ENCODE data around the gene ASCC3. TPM values are rescaled to one million over a fixed set of nuclear protein-coding genes. Genes with fewer than 3 reads are reported as not detected.

The ASCC3 gene
- total RNA-seq, 5 donors from 2014 or later (not counting 1 experiment from before 2014, with no cell fraction given), result 39.2 to 49.6 (median 44.2) TPM

- no peak for ATAC-seq (replicated peaks in 1 of 4)
- Histone ChIP-seq H3K36me3 (ENCODE audit: control insufficient read depth in 2 of 2, extremely low read depth in 1 of 2, insufficient read depth in 1 of 2, low read length in 1 of 2) (no peaks in the 10 kb centered on the region), H3K27ac (ENCODE audit: low read length) (no peak overlapping the region), H3K27me3 (replicated peaks in 1 of 2; ENCODE audit: control insufficient read depth in 2 of 2, extremely low read depth in 1 of 2, insufficient read depth in 2 of 2, low read length in 1 of 2) (peaks cover 34 to 73% of the 10 kb centered on the region in 2 experiments), H3K9me3 (no peaks in the 10 kb centered on the region), H3K4me1 (ENCODE audit: control insufficient read depth in 1 of 2, extremely low read depth in 1 of 2, insufficient read depth in 2 of 2, low read length in 2 of 2) (peaks cover 0 to 51% of the 10 kb centered on the region in 2 experiments), H3K4me3 (ENCODE audit: control insufficient read depth in 1 of 2, extremely low read depth in 1 of 2, low read length in 1 of 2) (no peak overlapping the region)
- Mint-ChIP-seq H3K4me1 (peaks cover 31 to 41% (median 34%) of the 10 kb centered on the region in 3 donors), H3K27me3 (peaks cover 78 to 94% of the 10 kb centered on the region in 2 donors), H3K4me3 (peak overlapping the region in 1 of 3 donors; percentile 33), H3K27ac (no peak overlapping the region), H3K9me3 (peaks cover 2 to 18% (median 10%) of the 10 kb centered on the region in 3 donors), H3K36me3 (peaks cover 16% of the 10 kb centered on the region)
- no peak for DNase-seq
- CTCF ChIA-PET, result interaction anchor here in 1 of 2 donors (0.6 kb wide), 1 partner anchor 857 kb away, joined by 3 read pairs; no protein-coding TSS in a partner anchor
- POLR2A ChIA-PET, result no interaction called here
- 9% methylated on average over 5 of the region's 13 CpGs for WGBS (ENCODE audit: insufficient coverage)
Measured at GRCh38 chr6:100462706-100463629, 418.2 kb downstream of the ASCC3 start.

GRCh38 chr6:100461917-100462705, 419.0 kb downstream of the ASCC3 start:
- ATAC-seq (replicated peaks in 1 of 4) (no peak), DNase-seq (no peak)
- Mint-ChIP-seq H3K9me3 (peaks cover 0 to 16% (median 10%) of the 10 kb centered on the region in 3 donors), H3K36me3 (peaks cover 16% of the 10 kb centered on the region), H3K27me3 (peaks cover 74 to 94% of the 10 kb centered on the region in 2 donors), H3K4me3 (peak overlapping the region in 1 of 3 donors; percentile 42), H3K27ac (peak overlapping the region in 1 of 2 donors; percentile 46), H3K4me1 (peaks cover 27 to 34% (median 31%) of the 10 kb centered on the region in 3 donors)
- no CpG with 5 or more reads among the region's 3 CpGs for WGBS (ENCODE audit: insufficient coverage)
- Histone ChIP-seq H3K9me3 (no peaks in the 10 kb centered on the region), H3K27me3 (replicated peaks in 1 of 2; ENCODE audit: control insufficient read depth in 2 of 2, extremely low read depth in 1 of 2, insufficient read depth in 2 of 2, low read length in 1 of 2) (peaks cover 34 to 73% of the 10 kb centered on the region in 2 experiments), H3K4me1 (ENCODE audit: control insufficient read depth in 1 of 2, extremely low read depth in 1 of 2, insufficient read depth in 2 of 2, low read length in 2 of 2) (peaks cover 0 to 44% of the 10 kb centered on the region in 2 experiments), H3K27ac (ENCODE audit: low read length) (no peak overlapping the region), H3K4me3 (ENCODE audit: control insufficient read depth in 1 of 2, extremely low read depth in 1 of 2, low read length in 1 of 2) (no peak overlapping the region), H3K36me3 (ENCODE audit: control insufficient read depth in 2 of 2, extremely low read depth in 1 of 2, insufficient read depth in 1 of 2, low read length in 1 of 2) (no peaks in the 10 kb centered on the region)
- ChIA-PET POLR2A (no interaction called here), CTCF (no interaction called here)

GRCh38 chr6:100461278-100461916, 419.7 kb downstream of the ASCC3 start:
- H3K36me3 ChIP-seq (ENCODE audit: control insufficient read depth in 2 of 2, extremely low read depth in 1 of 2, insufficient read depth in 1 of 2, low read length in 1 of 2), result no peaks in the 10 kb centered on the region
- ChIA-PET CTCF (interaction anchor here in 1 of 2 donors (0.9 kb wide), 1 partner anchor 345 kb away, joined by 3 read pairs; no protein-coding TSS in a partner anchor), POLR2A (interaction anchor here in 1 of 2 donors (0.6 kb wide), 1 partner anchor 100 kb away, joined by 4 read pairs; no protein-coding TSS in a partner anchor)
- no peak overlapping the region for H3K4me3 ChIP-seq (ENCODE audit: control insufficient read depth in 1 of 2, extremely low read depth in 1 of 2, low read length in 1 of 2)
- WGBS (ENCODE audit: insufficient coverage), result 14% methylated on average over 14 of the region's 29 CpGs
- H3K27ac ChIP-seq (ENCODE audit: low read length), result no peak overlapping the region
- peaks cover 28 to 71% of the 10 kb centered on the region in 2 experiments for H3K27me3 ChIP-seq (replicated peaks in 1 of 2; ENCODE audit: control insufficient read depth in 2 of 2, extremely low read depth in 1 of 2, insufficient read depth in 2 of 2, low read length in 1 of 2)
- no peaks in the 10 kb centered on the region for H3K9me3 ChIP-seq
- peak overlapping the region in 1 of 3 donors; percentile 42 for H3K4me3 Mint-ChIP-seq
- H3K27ac Mint-ChIP-seq, result no peak overlapping the region
- peaks cover 72 to 93% of the 10 kb centered on the region in 2 donors for H3K27me3 Mint-ChIP-seq
- H3K36me3 Mint-ChIP-seq, result peaks cover 10% of the 10 kb centered on the region
- H3K9me3 Mint-ChIP-seq, result peaks cover 0 to 20% (median 8%) of the 10 kb centered on the region in 3 donors
- H3K4me1 Mint-ChIP-seq, result peaks cover 22 to 27% (median 25%) of the 10 kb centered on the region in 3 donors
- ATAC-seq (replicated peaks in 1 of 4), result no peak
- DNase-seq, result no peak
- H3K4me1 ChIP-seq (ENCODE audit: control insufficient read depth in 1 of 2, extremely low read depth in 1 of 2, insufficient read depth in 2 of 2, low read length in 2 of 2), result peaks cover 0 to 37% of the 10 kb centered on the region in 2 experiments

GRCh38 chr6:100460650-100461204, 420.4 kb downstream of the ASCC3 start:
- Mint-ChIP-seq H3K36me3 (peaks cover 9% of the 10 kb centered on the region), H3K4me1 (peaks cover 18 to 24% (median 24%) of the 10 kb centered on the region in 3 donors), H3K9me3 (peaks cover 0 to 20% (median 5%) of the 10 kb centered on the region in 3 donors), H3K4me3 (no peak overlapping the region), H3K27me3 (peaks cover 70 to 92% of the 10 kb centered on the region in 2 donors), H3K27ac (no peak overlapping the region)
- ATAC-seq (replicated peaks in 1 of 4) (no peak), DNase-seq (no peak)
- ChIA-PET POLR2A (interaction anchor here in 1 of 2 donors (0.6 kb wide), 1 partner anchor 100 kb away, joined by 4 read pairs; no protein-coding TSS in a partner anchor), CTCF (interaction anchor here in 1 of 2 donors (0.9 kb wide), 1 partner anchor 344 kb away, joined by 3 read pairs; no protein-coding TSS in a partner anchor)
- H3K27me3 ChIP-seq (replicated peaks in 1 of 2; ENCODE audit: control insufficient read depth in 2 of 2, extremely low read depth in 1 of 2, insufficient read depth in 2 of 2, low read length in 1 of 2), result peaks cover 24 to 71% of the 10 kb centered on the region in 2 experiments
- H3K4me3 ChIP-seq (ENCODE audit: control insufficient read depth in 1 of 2, extremely low read depth in 1 of 2, low read length in 1 of 2), result no peak overlapping the region
- no peaks in the 10 kb centered on the region for H3K9me3 ChIP-seq
- no peaks in the 10 kb centered on the region for H3K36me3 ChIP-seq (ENCODE audit: control insufficient read depth in 2 of 2, extremely low read depth in 1 of 2, insufficient read depth in 1 of 2, low read length in 1 of 2)
- peaks cover 0 to 32% of the 10 kb centered on the region in 2 experiments for H3K4me1 ChIP-seq (ENCODE audit: control insufficient read depth in 1 of 2, extremely low read depth in 1 of 2, insufficient read depth in 2 of 2, low read length in 2 of 2)
- WGBS (ENCODE audit: insufficient coverage), result no CpG with 5 or more reads among the region's 9 CpGs
- no peak overlapping the region for H3K27ac ChIP-seq (ENCODE audit: low read length)

- ChIA-PET CTCF (no interaction called here), POLR2A (interaction anchor here in 1 of 2 donors (0.7 kb wide), 1 partner anchor 15 kb away, joined by 3 read pairs; no protein-coding TSS in a partner anchor)
- no peaks in the 10 kb centered on the region for H3K9me3 ChIP-seq
- Mint-ChIP-seq H3K9me3 (peaks cover 5 to 27% (median 5%) of the 10 kb centered on the region in 3 donors), H3K27ac (peak overlapping the region in 1 of 2 donors; percentile 15), H3K4me3 (no peak overlapping the region), H3K27me3 (peaks cover 75 to 82% of the 10 kb centered on the region in 2 donors), H3K36me3 (peaks cover 9% of the 10 kb centered on the region), H3K4me1 (peaks cover 16 to 18% (median 17%) of the 10 kb centered on the region in 3 donors)
- peaks cover 0 to 24% of the 10 kb centered on the region in 2 experiments for H3K4me1 ChIP-seq (ENCODE audit: control insufficient read depth in 1 of 2, extremely low read depth in 1 of 2, insufficient read depth in 2 of 2, low read length in 2 of 2)
- no peaks in the 10 kb centered on the region for H3K36me3 ChIP-seq (ENCODE audit: control insufficient read depth in 2 of 2, extremely low read depth in 1 of 2, insufficient read depth in 1 of 2, low read length in 1 of 2)
- no peak overlapping the region for H3K4me3 ChIP-seq (ENCODE audit: control insufficient read depth in 1 of 2, extremely low read depth in 1 of 2, low read length in 1 of 2)
- DNase-seq, result no peak
- peaks cover 19 to 69% of the 10 kb centered on the region in 2 experiments for H3K27me3 ChIP-seq (replicated peaks in 1 of 2; ENCODE audit: control insufficient read depth in 2 of 2, extremely low read depth in 1 of 2, insufficient read depth in 2 of 2, low read length in 1 of 2)
- no peak for ATAC-seq (replicated peaks in 1 of 4)
- no peak overlapping the region for H3K27ac ChIP-seq (ENCODE audit: low read length)
Measured at GRCh38 chr6:100459592-100460184, 421.4 kb downstream of the ASCC3 start.
